K562 (cell line): ENCODE results near the gene MALAT1. TPM values are rescaled to one million over a fixed set of nuclear protein-coding genes. Genes with fewer than 3 reads are reported as not detected.

ENCODE experiments used
- CC2D1A ChIP-seq: fragments of 450-650 bp; IDR thresholded peaks from 2 replicates; pipeline ENCODE4 v1.6.1; 2017; ENCODE audit warnings: mild to moderate bottlenecking
- MYBL2 ChIP-seq, 2 experiments: fragments of 450-650 bp in 1 of 2; sonication (generic) in 1 of 2; formaldehyde crosslinking in 1 of 2; IDR thresholded peaks; 2 replicates each; pipeline versions ENCODE4 v1.6.1 to v1.8.1; 2017 to 2022; ENCODE audit warnings: borderline replicate concordance in 1 of 2, inconsistent platforms in 1 of 2, low read depth in 1 of 2, mild to moderate bottlenecking in 1 of 2, missing genetic modification reagents in 1 of 2, moderate library complexity in 1 of 2
- NFE2 ChIP-seq: IDR thresholded peaks from 2 replicates; pipeline ENCODE4 v1.6.1; 2014; ENCODE audit warnings: antibody characterized with exemption, low read depth
- PHF8 ChIP-seq: fragments of 200-600 bp; sonication (generic); IDR thresholded peaks from 2 replicates; pipeline ENCODE4 v1.6.1; 2012; ENCODE audit warnings: mixed run types, mild to moderate bottlenecking, inconsistent platforms, low read length, moderate library complexity, borderline replicate concordance
- SIN3A ChIP-seq, 2 experiments: fragments of 150-350 bp in 1 of 2; IDR thresholded peaks; 2 replicates each; pipeline ENCODE4 v1.6.1; 2011 to 2016; ENCODE audit warnings: borderline replicate concordance in 2 of 2, low read depth in 2 of 2, low read length in 2 of 2, mild to moderate bottlenecking in 2 of 2, moderate library complexity in 2 of 2; ENCODE audit not compliant: control insufficient read depth in 1 of 2
- SMAD1 ChIP-seq: fragments of 150-350 bp; IDR thresholded peaks from 2 replicates; pipeline ENCODE4 v1.6.1; 2014; ENCODE audit warnings: low read length, low read depth; ENCODE audit not compliant: partially characterized antibody
- SMAD2 ChIP-seq: fragments of 150-350 bp; IDR thresholded peaks from 2 replicates; pipeline ENCODE4 v1.6.1; 2014; ENCODE audit warnings: low read depth, mild to moderate bottlenecking, low read length
- TGIF2 ChIP-seq: sonication (generic); formaldehyde crosslinking; IDR thresholded peaks from 2 replicates; pipeline ENCODE4 v1.8.1; 2022; ENCODE audit warnings: mild to moderate bottlenecking, missing genetic modification reagents, moderate library complexity
- ZNF41 ChIP-seq: fragments of 250-450 bp; sonication (Bioruptor Pico); conservative IDR thresholded peaks from 2 replicates; pipeline ENCODE4 v1.4.0; 2020; ENCODE audit warnings: mild to moderate bottlenecking
- ZNF766 ChIP-seq: fragments of 200-800 bp; sonication (Bioruptor generic); conservative IDR thresholded peaks from 2 replicates; pipeline ENCODE4 v1.6.1; 2016; ENCODE audit warnings: missing genetic modification characterization, missing compliant biosample characterization
- polyA plus RNA-seq, 8 experiments: library from polyadenylated mRNA; depleted of rRNA in 4 of 8; stranded (reverse) in 5 of 8; unstranded in 3 of 8; fragments of >200 nt; fragmentation: Nextera tagmentation in 2 of 8; fragmentation: Illumina TruSeq in 1 of 8; extraction: Ambion mirVana in 2 of 8; extraction: Trizol in 1 of 8; gene quantifications; 2 replicates each; pipeline versions ENCODE4 v1.2.1 to v1.2.3, GENCODE V29; 2011 to 2014; ENCODE audit warnings: inconsistent platforms in 1 of 8, missing spikeins in 1 of 8
- total RNA-seq, 7 experiments: library from RNA; depleted of rRNA in 6 of 7; stranded (reverse); fragments of >200 nt in 6 of 7; fragmentation: Illumina TruSeq in 2 of 7; extraction: Trizol in 2 of 7; gene quantifications; 2 replicates each; pipeline versions ENCODE4 v1.2.1 to v1.2.3, GENCODE V29; 2011 to 2021; ENCODE audit warnings: low replicate concordance in 1 of 7
- TF ChIP-seq, protein P1 (sequence below): conservative IDR thresholded peaks from 2 replicates; pipeline ENCODE4 v1.6.1; 2011; ENCODE audit warnings: low read depth, mild to moderate bottlenecking, low read length; ENCODE audit not compliant: control insufficient read depth
- TF ChIP-seq, protein P2 (sequence below): fragments of 250-450 bp; sonication (Bioruptor Pico); IDR thresholded peaks from 2 replicates; pipeline ENCODE4 v1.4.0; 2020; ENCODE audit warnings: borderline replicate concordance
- TF ChIP-seq, protein P3 (sequence below): fragments of 450-650 bp; formaldehyde crosslinking; conservative IDR thresholded peaks from 2 replicates; pipeline ENCODE4 v1.4.0; 2022; ENCODE audit warnings: mild to moderate bottlenecking, missing genetic modification characterization
- TF ChIP-seq, protein P4 (sequence below): sonication (generic); formaldehyde crosslinking; IDR thresholded peaks from 2 replicates; pipeline ENCODE4 v1.9.0; 2022; ENCODE audit warnings: mild to moderate bottlenecking, missing genetic modification reagents
- TF ChIP-seq, protein P5 (sequence below): fragments of 250-450 bp; sonication (Bioruptor Pico); IDR thresholded peaks from 2 replicates; pipeline ENCODE4 v1.5.0; 2021; ENCODE audit warnings: mild to moderate bottlenecking, moderate library complexity
- TF ChIP-seq, protein P6 (sequence below): fragments of 250-450 bp; sonication (Bioruptor Pico); IDR thresholded peaks from 2 replicates; pipeline ENCODE4 v1.8.0; 2022; ENCODE audit warnings: inconsistent platforms

Gene MALAT1
- total and polyA plus RNA-seq, 9 of the 15 experiments (the other 6 are each of a cell fraction or from before 2014, with no cell fraction given) = 363 to 8,715 (median 2,351) TPM

DNA sequence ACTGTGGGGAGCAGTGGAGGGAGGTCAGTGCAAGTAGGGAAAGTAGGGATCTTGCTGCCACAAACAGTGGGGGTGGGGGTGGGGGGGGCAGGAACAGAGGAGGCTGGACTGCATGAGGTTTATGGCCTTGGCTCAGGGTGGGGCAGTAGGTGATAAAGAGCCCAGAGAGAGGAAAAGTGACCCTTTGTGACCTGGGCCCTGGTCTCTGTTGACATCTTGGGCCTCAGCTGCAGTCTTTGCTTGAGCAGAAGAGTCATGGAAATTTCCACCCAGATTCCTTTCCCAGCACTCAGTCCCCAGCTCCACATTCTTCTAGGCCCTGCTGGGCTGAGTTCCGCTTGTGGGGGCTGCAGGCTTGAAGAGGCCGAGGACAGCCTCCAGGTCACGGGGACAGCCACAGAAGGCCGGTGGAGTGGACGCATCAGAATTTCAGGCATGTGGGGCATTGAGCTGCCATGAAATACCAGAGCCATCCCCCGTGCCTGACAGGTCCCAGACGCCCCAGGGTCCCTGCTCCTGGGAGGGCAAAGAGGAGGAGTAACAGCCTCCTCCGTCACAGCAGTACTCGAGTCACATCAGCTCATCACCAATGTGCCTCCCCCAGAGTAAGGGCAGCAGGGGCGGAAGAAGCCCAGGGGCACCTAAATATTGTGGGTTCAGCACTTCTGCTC is 9.7 kb upstream of the MALAT1 start (continued):
- TF ChIP-seq SIN3A (IDR thresholded peaks at IDR 0.05; ENCODE audit: borderline replicate concordance in 2 of 2, control insufficient read depth in 1 of 2, low read depth in 2 of 2, low read length in 2 of 2) (no peak), ZNF41 (no peak), PHF8 (no peak), NFE2 (no peak), MYBL2 (IDR thresholded peaks at IDR 0.05; ENCODE audit: low read depth) (no peak), MYBL2 (CRISPR knock-in tag; IDR thresholded peaks at IDR 0.05; ENCODE audit: borderline replicate concordance) (no peak), SMAD2 (no peak), CC2D1A (no peak), SMAD1 (no peak), TGIF2 (CRISPR knock-in tag) (no peak), ZNF766 (CRISPR knock-in tag) (no peak)
- TF ChIP-seq, protein P1, sequence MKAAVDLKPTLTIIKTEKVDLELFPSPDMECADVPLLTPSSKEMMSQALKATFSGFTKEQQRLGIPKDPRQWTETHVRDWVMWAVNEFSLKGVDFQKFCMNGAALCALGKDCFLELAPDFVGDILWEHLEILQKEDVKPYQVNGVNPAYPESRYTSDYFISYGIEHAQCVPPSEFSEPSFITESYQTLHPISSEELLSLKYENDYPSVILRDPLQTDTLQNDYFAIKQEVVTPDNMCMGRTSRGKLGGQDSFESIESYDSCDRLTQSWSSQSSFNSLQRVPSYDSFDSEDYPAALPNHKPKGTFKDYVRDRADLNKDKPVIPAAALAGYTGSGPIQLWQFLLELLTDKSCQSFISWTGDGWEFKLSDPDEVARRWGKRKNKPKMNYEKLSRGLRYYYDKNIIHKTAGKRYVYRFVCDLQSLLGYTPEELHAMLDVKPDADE = no peak
- TF ChIP-seq, protein P2, sequence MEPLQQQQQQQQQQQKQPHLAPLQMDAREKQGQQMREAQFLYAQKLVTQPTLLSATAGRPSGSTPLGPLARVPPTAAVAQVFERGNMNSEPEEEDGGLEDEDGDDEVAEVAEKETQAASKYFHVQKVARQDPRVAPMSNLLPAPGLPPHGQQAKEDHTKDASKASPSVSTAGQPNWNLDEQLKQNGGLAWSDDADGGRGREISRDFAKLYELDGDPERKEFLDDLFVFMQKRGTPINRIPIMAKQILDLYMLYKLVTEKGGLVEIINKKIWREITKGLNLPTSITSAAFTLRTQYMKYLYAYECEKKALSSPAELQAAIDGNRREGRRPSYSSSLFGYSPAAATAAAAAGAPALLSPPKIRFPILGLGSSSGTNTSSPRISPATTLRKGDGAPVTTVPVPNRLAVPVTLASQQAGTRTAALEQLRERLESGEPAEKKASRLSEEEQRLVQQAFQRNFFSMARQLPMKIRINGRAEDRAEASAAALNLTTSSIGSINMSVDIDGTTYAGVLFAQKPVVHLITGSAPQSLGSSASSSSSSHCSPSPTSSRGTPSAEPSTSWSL = no peak
- TF ChIP-seq, protein P3, sequence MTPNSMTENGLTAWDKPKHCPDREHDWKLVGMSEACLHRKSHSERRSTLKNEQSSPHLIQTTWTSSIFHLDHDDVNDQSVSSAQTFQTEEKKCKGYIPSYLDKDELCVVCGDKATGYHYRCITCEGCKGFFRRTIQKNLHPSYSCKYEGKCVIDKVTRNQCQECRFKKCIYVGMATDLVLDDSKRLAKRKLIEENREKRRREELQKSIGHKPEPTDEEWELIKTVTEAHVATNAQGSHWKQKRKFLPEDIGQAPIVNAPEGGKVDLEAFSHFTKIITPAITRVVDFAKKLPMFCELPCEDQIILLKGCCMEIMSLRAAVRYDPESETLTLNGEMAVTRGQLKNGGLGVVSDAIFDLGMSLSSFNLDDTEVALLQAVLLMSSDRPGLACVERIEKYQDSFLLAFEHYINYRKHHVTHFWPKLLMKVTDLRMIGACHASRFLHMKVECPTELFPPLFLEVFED = no peak
- TF ChIP-seq, protein P4, sequence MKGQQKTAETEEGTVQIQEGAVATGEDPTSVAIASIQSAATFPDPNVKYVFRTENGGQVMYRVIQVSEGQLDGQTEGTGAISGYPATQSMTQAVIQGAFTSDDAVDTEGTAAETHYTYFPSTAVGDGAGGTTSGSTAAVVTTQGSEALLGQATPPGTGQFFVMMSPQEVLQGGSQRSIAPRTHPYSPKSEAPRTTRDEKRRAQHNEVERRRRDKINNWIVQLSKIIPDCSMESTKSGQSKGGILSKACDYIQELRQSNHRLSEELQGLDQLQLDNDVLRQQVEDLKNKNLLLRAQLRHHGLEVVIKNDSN (CRISPR knock-in tag) = peak; percentile 41; the same call in 1 of the 2 replicates
- TF ChIP-seq, protein P5, sequence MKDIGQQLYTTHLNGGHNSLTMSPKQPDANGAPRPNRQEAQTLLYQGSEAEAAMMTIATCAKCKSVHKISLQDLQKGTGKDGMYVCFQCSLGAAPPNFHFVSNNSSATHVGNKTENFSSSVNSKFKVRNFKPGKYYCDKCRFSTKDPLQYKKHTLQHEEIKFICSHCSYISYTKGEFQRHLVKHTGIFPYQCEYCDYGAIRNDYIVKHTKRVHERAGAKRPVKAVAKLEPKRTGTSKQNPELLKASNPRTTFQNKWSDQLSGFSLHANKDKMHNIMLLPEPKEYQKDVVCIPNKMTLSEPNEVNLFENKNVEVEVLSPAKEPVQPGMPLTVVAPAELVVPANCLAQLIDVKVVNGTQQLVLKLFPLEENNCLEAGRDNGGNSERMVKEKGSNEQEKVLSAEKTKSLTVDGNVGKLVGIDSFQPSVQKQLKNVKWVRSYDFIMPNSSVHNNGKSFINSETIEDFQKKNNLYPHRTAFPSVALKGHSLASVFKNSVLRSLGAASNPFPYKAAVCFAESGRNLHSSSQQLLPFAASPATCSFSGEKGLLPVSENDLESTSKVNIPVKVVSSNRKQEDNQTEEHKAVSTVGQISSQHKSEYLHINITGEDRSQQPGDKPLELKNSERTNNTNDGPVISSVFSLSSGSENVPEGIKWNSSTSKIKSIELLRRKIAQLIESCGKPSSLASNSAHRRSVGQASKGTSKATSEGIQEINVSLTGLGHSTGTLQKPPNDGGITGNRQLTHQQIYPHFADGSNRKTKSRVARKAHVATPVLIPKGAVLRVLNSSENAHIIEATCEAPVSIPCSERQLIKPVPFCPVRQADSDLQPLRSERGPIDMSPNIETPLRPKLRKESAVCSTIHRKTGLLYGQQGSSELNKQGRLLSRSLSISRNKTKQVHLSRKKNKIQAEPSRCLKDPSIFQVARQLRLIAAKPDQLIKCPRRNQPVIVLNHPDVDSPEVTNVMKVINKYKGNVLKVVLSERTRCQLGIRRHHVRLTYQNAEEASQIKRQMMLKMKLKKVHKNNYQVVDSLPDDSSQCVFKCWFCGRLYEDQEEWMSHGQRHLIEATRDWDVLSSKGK (CRISPR knock-in tag) = no peak
- TF ChIP-seq, protein P6, sequence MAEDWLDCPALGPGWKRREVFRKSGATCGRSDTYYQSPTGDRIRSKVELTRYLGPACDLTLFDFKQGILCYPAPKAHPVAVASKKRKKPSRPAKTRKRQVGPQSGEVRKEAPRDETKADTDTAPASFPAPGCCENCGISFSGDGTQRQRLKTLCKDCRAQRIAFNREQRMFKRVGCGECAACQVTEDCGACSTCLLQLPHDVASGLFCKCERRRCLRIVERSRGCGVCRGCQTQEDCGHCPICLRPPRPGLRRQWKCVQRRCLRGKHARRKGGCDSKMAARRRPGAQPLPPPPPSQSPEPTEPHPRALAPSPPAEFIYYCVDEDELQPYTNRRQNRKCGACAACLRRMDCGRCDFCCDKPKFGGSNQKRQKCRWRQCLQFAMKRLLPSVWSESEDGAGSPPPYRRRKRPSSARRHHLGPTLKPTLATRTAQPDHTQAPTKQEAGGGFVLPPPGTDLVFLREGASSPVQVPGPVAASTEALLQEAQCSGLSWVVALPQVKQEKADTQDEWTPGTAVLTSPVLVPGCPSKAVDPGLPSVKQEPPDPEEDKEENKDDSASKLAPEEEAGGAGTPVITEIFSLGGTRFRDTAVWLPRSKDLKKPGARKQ (CRISPR knock-in tag) = no peak
